C4-2B (cell line): ENCODE data around the gene CMIP.

Source experiments
- H3K27ac ChIP-seq: fragments of 450-650 bp; 2 replicates; pipeline ENCODE4 v1.5.1; 2017
- ZFX ChIP-seq: fragments of 450-650 bp; IDR thresholded peaks from 2 replicates; pipeline ENCODE4 v1.6.1; 2017
- TF ChIP-seq, protein P1 (sequence below): fragments of 450-650 bp; conservative IDR thresholded peaks from 2 replicates; pipeline ENCODE4 v1.5.1; 2017; ENCODE audit warnings: mild to moderate bottlenecking

CMIP gene

DNA sequence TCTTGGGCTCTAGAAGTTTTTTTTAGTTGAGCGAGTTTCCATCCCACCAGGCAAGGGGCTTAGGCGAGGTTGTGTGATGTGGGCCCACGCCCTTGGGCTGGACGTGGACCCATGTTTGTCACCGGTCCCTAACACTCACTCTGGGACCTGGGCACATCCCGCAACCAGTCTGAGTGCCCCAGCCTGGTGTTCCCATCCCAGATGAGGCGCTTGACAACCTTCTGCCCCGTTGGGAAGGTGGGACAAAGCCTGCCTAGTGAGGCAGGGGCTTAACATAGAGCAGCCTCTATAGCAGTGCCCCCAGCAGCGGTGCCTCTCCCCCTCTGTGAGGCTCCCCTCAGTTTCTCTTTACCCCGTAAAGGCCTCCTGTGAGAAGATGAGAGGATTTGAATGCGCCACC lies 22.5 kb downstream of the CMIP start:
- TF ChIP-seq, protein P1, sequence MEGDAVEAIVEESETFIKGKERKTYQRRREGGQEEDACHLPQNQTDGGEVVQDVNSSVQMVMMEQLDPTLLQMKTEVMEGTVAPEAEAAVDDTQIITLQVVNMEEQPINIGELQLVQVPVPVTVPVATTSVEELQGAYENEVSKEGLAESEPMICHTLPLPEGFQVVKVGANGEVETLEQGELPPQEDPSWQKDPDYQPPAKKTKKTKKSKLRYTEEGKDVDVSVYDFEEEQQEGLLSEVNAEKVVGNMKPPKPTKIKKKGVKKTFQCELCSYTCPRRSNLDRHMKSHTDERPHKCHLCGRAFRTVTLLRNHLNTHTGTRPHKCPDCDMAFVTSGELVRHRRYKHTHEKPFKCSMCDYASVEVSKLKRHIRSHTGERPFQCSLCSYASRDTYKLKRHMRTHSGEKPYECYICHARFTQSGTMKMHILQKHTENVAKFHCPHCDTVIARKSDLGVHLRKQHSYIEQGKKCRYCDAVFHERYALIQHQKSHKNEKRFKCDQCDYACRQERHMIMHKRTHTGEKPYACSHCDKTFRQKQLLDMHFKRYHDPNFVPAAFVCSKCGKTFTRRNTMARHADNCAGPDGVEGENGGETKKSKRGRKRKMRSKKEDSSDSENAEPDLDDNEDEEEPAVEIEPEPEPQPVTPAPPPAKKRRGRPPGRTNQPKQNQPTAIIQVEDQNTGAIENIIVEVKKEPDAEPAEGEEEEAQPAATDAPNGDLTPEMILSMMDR, result no peak
- TF ChIP-seq ZFX, result no peak
- H3K27ac ChIP-seq, result no peak overlapping the region

DNA sequence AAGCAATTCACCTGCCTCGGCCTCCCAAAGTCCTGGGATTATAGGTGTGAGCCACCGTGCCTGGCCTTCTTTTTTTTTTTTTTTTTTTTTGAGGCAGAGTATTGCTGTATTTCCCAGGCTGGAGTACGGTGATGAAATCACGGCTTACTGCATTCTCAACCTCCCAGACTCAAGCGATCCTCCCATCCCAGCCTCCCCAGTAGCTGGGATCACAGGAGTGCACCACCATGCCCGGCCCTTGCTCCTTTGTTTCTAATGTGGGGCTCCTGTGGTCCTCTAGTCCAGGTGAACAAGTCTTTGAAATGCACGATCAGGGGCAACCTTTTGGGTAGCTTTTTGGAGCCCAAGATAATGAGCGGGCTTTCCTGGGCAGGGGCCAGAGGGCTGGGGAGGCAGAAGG lies 23.2 kb downstream of the CMIP start:
- TF ChIP-seq ZFX, result no peak
- TF ChIP-seq, protein P1, result no peak
- no peak overlapping the region for H3K27ac ChIP-seq

DNA sequence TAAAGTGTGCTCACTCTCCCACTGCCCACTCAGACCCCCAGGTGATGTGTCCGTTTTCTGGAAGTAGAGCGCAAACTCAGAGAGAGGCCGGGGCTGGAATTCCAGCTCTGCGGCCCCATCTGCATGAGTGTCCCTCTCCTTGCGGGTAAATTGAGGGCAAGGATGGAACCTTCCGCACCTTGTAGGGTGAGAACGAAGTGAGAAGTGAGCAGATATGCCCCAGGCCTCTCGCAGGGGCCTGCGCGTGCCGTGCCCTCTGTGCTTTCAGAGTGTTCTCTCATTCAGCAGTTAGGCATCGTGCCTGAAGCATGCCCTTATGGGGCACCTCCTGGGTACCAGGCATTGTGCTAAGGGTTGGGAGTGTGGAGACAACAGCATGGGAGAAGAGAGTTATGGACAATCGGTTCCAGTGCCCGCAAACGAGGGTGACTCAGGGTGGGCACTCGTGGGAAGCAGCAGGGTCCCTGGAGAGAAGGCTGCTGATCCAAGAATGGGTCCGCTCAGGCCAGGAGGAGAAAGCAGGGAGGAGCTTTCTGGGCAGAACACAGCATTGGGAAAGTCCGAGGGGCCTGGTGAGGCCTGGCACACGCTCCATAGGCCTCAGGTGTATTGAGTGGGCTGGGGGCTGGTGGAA lies 23.8 kb downstream of the CMIP start:
- H3K27ac ChIP-seq, result no peak overlapping the region
- TF ChIP-seq ZFX, result no peak
- TF ChIP-seq, protein P1, result no peak

DNA sequence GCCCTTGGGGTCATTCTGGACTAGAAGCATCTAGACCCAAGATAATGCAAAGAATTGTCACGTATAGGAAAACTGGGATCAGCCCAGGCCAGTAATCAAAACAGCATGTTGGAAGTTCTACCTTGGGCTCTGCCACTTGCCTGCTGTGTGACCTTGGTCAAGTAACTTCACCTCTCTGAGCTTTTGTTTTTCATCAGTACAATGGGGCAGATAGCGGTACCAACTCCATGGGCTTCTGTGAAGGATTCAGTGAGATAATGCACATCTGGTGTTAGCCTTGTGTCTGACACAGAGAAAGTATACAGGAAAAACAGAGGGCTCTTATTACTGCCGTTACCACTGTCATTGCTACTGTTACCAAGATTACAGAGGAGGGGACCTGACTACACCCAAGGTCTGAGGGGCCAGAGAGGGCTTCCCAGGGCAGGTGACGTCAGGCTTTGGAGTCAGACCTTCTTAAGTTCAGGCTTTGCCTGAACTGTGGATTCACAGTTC lies 24.6 kb downstream of the CMIP start:
- TF ChIP-seq ZFX, result no peak
- TF ChIP-seq, protein P1, result no peak
- H3K27ac ChIP-seq, result no peak overlapping the region

DNA sequence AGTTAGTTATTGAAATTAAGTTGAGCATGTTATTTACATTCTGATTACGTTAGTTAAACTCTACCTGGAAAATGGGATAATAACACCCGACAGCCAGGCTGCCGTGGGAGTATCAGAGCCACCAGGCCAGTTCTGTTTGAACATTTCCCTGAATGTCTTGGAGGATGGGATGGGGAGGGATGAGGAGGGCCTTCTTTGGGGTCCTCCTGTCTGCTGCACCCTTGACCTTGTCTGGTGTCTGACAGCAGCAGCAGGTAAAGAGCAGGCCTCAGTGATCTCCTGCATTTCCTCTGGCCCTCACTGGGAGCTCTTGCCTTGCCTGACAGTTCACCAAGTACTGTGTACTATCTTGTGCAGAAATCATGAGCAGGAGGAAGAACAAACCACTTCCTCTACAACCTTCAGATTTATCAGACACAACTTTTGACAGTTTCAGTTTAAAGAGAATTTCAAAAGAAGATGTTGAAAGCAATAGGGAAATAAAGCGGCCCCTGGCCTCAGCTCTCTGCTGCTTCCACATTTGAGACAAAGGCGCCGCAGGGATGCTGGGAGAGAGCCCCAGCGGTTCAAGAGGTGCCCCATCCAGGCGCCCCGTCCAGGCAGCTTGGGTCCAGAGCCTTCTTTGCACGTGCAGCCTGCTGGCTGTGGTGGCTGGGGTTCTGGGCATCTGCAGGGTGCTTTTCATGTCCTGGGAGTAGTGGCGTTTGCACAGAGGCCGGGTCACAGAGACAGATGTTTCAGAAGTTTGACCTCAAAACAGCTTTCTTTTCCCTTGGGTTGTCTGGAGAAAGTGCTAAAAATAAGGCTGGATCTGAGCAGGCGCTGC lies 25.3 kb downstream of the CMIP start:
- TF ChIP-seq, protein P1, result no peak
- TF ChIP-seq ZFX, result no peak
- H3K27ac ChIP-seq, result no peak overlapping the region

DNA sequence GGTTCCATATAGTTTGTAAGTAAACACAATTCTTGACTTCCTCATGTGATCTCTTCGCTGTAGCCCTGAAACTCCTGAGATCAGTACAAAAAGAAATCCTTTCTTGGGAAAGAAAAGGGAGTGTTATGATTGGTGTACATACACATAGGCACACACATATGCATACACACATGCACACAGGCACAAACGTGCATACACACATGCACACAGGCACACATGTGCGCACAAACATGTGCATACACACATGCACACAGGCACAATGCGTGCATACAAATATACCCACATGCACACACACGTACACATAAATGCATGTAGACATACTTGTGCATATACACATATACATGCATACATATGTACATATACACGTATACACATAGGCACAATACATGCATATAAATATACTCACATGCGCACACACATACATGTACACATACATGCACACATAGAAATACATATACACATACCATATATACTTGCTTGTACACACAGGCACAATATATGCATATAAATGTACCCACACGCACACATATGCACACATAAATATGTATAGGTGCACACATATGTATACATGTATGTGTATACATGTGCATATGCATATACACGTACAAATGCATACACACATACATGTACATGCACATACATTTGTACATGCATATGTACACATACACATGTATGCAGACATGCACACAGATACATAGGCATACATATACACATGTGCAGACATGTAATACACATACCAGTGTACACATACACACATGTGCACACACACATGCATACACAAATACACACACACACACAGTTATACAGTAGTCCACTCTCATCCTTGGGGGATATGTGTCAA lies 26.4 kb downstream of the CMIP start:
- H3K27ac ChIP-seq, result no peak overlapping the region
- TF ChIP-seq, protein P1, result no peak
- no peak for TF ChIP-seq ZFX

DNA sequence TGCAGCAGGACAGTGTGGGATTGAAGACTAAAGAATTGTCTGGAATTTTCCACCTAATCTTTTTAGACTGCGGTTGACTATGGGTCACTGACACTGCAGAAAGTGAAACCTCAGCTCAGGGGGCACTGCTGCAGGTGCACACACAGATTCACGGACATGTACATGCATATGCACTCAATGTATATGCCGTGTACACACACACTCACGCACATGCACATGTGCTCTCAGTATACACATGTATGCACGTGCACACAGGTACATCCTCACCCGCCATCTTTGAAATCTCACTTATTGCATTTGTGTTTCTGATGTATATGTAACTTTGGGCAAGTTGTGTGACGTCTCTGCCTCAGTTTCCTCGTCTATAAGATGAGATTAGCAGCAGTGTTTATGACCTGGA lies 27.3 kb downstream of the CMIP start:
- TF ChIP-seq, protein P1, result no peak
- TF ChIP-seq ZFX, result no peak
- H3K27ac ChIP-seq, result no peak overlapping the region
